ENCODE measurements around the gene CD300LF. TPM values are rescaled to one million over a fixed set of nuclear protein-coding genes. Genes with fewer than 3 reads are reported as not detected.

Gene CD300LF
- total RNA-seq, 1 experiment from 2014 or later = not detected

Small RNA genes lying within 50 kb of the gene (microRNA-seq; reads per million reads assigned to microRNA genes)
- gene MIR3615 (ENCODE audit: borderline number of aligned reads) = 241 reads per million, percentile 68 among the genes with 10 or more reads in this experiment

Other genes starting within 250 kb of the CD300LF start
- gene CD300A, start 246.3 kb downstream of the CD300LF start, total RNA-seq (2021; ENCODE audit: unreplicated experiment) = 0.71 TPM
- gene CD300LB, start 181.4 kb downstream of the CD300LF start, total RNA-seq (2021; ENCODE audit: unreplicated experiment) = not detected
- 0.15 TPM for gene CD300C, start 166.8 kb downstream of the CD300LF start, total RNA-seq (2021; ENCODE audit: unreplicated experiment)
- not detected for gene CD300H, start 145.4 kb downstream of the CD300LF start, total RNA-seq (2021; ENCODE audit: unreplicated experiment)
- gene CD300LD, start 120.6 kb downstream of the CD300LF start, total RNA-seq (2021; ENCODE audit: unreplicated experiment) = not detected
- not detected for gene CD300E, start 89.2 kb downstream of the CD300LF start, total RNA-seq (2021; ENCODE audit: unreplicated experiment)
- gene RAB37, start 24.3 kb upstream of the CD300LF start, total RNA-seq (2021; ENCODE audit: unreplicated experiment) = 8.2 TPM
- gene NHERF1, start 35.7 kb upstream of the CD300LF start, total RNA-seq (2021; ENCODE audit: unreplicated experiment) = 129 TPM
- 88.7 TPM for gene NAT9, start 63.4 kb upstream of the CD300LF start, total RNA-seq (2021; ENCODE audit: unreplicated experiment)
- gene GRIN2C, start 147.0 kb upstream of the CD300LF start, total RNA-seq (2021; ENCODE audit: unreplicated experiment) = 2.2 TPM
- 98.8 TPM for gene FDXR, start 160.1 kb upstream of the CD300LF start, total RNA-seq (2021; ENCODE audit: unreplicated experiment)
- not detected for gene FADS6, start 180.7 kb upstream of the CD300LF start, total RNA-seq (2021; ENCODE audit: unreplicated experiment)
- gene USH1G, start 210.3 kb upstream of the CD300LF start, total RNA-seq (2021; ENCODE audit: unreplicated experiment) = 3.1 TPM
- not detected for gene OTOP2, start 211.3 kb upstream of the CD300LF start, total RNA-seq (2021; ENCODE audit: unreplicated experiment)
- gene OTOP3, start 223.0 kb upstream of the CD300LF start, total RNA-seq (2021; ENCODE audit: unreplicated experiment) = not detected